GM12865 (cell line): ENCODE data around the gene MLH1.

Experiments used
- DNase-seq: peaks from one replicate; pipeline ENCODE4 v3.0.0; 2010; ENCODE audit warnings: low read depth
- H3K4me3 ChIP-seq: 2 replicates; pipeline ENCODE4 v1.5.1; 2011; ENCODE audit warnings: mild to moderate bottlenecking, low read depth, low read length, control low read depth
- TF ChIP-seq, protein P1 (sequence below): IDR thresholded peaks from 2 replicates; pipeline ENCODE4 v1.5.1; 2011; ENCODE audit warnings: low read length, control low read depth, low read depth, inconsistent platforms; ENCODE audit not compliant: insufficient read depth; ENCODE audit errors: missing control alignments

MLH1 gene

GRCh38 chr3:37096288-37096687 lies 103.0 kb downstream of the MLH1 start:
- TF ChIP-seq, protein P1, sequence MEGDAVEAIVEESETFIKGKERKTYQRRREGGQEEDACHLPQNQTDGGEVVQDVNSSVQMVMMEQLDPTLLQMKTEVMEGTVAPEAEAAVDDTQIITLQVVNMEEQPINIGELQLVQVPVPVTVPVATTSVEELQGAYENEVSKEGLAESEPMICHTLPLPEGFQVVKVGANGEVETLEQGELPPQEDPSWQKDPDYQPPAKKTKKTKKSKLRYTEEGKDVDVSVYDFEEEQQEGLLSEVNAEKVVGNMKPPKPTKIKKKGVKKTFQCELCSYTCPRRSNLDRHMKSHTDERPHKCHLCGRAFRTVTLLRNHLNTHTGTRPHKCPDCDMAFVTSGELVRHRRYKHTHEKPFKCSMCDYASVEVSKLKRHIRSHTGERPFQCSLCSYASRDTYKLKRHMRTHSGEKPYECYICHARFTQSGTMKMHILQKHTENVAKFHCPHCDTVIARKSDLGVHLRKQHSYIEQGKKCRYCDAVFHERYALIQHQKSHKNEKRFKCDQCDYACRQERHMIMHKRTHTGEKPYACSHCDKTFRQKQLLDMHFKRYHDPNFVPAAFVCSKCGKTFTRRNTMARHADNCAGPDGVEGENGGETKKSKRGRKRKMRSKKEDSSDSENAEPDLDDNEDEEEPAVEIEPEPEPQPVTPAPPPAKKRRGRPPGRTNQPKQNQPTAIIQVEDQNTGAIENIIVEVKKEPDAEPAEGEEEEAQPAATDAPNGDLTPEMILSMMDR = no peak
- H3K4me3 ChIP-seq = no peak overlapping the region
- DNase-seq = no peak

GRCh38 chr3:37096975-37097374 lies 103.7 kb downstream of the MLH1 start:
- TF ChIP-seq, protein P1 = no peak
- no peak for DNase-seq
- no peak overlapping the region for H3K4me3 ChIP-seq

DNA sequence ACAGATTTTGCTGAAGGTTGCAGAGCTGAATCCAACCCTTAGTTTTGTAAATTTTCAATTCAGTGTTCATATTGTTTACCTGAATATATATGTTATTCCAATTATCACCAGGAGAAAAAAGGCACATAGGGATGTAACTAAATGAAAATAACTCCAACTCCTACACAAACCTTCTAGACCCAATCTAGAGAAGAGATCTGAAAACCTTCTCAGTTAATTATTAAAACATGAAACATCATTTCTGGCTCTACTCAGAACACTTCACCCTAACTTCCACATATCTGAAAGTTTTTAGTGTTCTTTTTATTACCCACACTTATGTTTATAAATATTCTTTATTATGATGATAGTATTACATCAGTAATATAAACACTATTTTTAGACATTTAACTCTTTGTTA lies 104.5 kb downstream of the MLH1 start:
- no peak overlapping the region for H3K4me3 ChIP-seq
- TF ChIP-seq, protein P1 = no peak
- DNase-seq = no peak

GRCh38 chr3:37098884-37099283 lies 105.6 kb downstream of the MLH1 start:
- DNase-seq = no peak
- no peak overlapping the region for H3K4me3 ChIP-seq
- TF ChIP-seq, protein P1 = no peak

- TF ChIP-seq, protein P1 = no peak
- no peak overlapping the region for H3K4me3 ChIP-seq
- DNase-seq = no peak
These were observed 106.2 kb downstream of the MLH1 start for GRCh38 chr3:37099469-37099868.

DNA sequence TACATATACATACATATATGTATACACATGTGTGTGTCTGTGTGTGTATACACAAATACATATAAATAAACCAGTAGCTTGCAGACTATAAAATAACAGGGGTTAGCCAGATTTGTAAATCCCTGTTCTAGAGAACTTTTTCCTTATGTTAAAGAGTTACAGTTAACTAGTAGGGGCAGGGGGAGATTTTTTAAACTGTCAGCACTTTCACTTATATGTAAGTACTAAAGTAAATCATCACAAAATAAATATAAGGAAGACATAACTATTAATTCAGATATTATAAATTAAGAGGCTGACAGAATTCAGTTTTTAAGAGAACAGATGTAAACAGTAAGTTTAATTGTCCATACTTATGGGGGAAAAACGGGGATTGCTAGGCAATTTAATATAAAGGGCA lies 107.1 kb downstream of the MLH1 start:
- no peak for DNase-seq
- TF ChIP-seq, protein P1 = no peak
- no peak overlapping the region for H3K4me3 ChIP-seq
